Uterus (tissue), 4 donors: Measurements from ENCODE around the gene CADM2. TPM values are rescaled to one million over a fixed set of nuclear protein-coding genes. Genes with fewer than 3 reads are reported as not detected.

ENCODE experiments used
- DNase-seq, 2 donors: peaks; one replicate each; pipeline ENCODE4 v3.0.0-alpha.2; 2019 to 2020
- H3K27ac ChIP-seq, 2 donors: fragments of 200-600 bp; sonication (generic); 1 replicate in 1 of 2; 2 replicates in 1 of 2; pipeline ENCODE4 v1.5.1; 2016 to 2018
- H3K27me3 ChIP-seq, 2 donors: fragments of 200-600 bp; sonication (generic); one replicate each; pipeline ENCODE4 v1.5.1; 2018 to 2019; ENCODE audit warnings: control low read depth in 1 of 2
- H3K36me3 ChIP-seq, 2 donors: fragments of 200-600 bp; sonication (generic); one replicate each; pipeline ENCODE4 v1.5.1; 2019; ENCODE audit warnings: control low read depth in 1 of 2
- H3K4me1 ChIP-seq, 2 donors: fragments of 200-600 bp; sonication (generic); one replicate each; pipeline ENCODE4 v1.5.1; 2018 to 2019; ENCODE audit warnings: control low read depth in 1 of 2
- H3K4me3 ChIP-seq, 2 donors: fragments of 200-600 bp; sonication (generic); 1 replicate in 1 of 2; 2 replicates in 1 of 2; pipeline ENCODE4 v1.5.1; 2018 to 2019; ENCODE audit warnings: mild to moderate bottlenecking in 1 of 2
- H3K9me3 ChIP-seq, 2 donors: fragments of 200-600 bp; sonication (generic); one replicate each; pipeline ENCODE4 v1.5.1; 2019; ENCODE audit warnings: control low read depth in 1 of 2
- CTCF ChIP-seq, 4 experiments: fragments of 200-600 bp in 2 of 4; fragments of 450-650 bp in 2 of 4; sonication (generic) in 2 of 4; IDR thresholded peaks; one replicate each; pipeline ENCODE4 v1.5.1; 2016 to 2019; ENCODE audit warnings: antibody characterized with exemption in 4 of 4, mild to moderate bottlenecking in 2 of 4, moderate library complexity in 1 of 4
- POLR2A ChIP-seq, 2 donors: fragments of 450-650 bp; IDR thresholded peaks; one replicate each; pipeline ENCODE4 v1.6.1; 2016; ENCODE audit warnings: antibody characterized with exemption in 2 of 2, mild to moderate bottlenecking in 1 of 2, moderate library complexity in 1 of 2
- intact Hi-C: fragments of 100-400 bp; cut with DNase I; formaldehyde crosslinking; loops from one replicate; pipeline ENCODE4 v1.15.1; 2023; ENCODE audit warnings: low total_unique reads
- total RNA-seq, 4 donors: library from RNA; depleted of rRNA in 3 of 4; stranded (reverse); fragments of >200 nt in 3 of 4; gene quantifications; one replicate each; pipeline versions ENCODE4 v1.1.0 to v1.2.4, GENCODE V29; 2014 to 2023
- donor health status: DM: yes; HTN: yes; CAD: no.

The CADM2 gene
- total RNA-seq, 4 donors from 2014 or later = 0.29 to 6.6 (median 0.85) TPM; not detected in 1

- DNase-seq = no peak
- intact Hi-C loops = no loop called here
These were observed 882 bp downstream of the CADM2 start for GRCh38 chr3:84959470-84960271.

GRCh38 chr3:84960581-84960980 is 1.8 kb downstream of the CADM2 start:
- Histone ChIP-seq H3K9me3 (no peaks in the 10 kb centered on the region), H3K4me3 (no peak overlapping the region), H3K36me3 (no peaks in the 10 kb centered on the region), H3K4me1 (peaks cover 0 to 13% of the 10 kb centered on the region in 2 donors), H3K27me3 (peaks cover 11 to 25% of the 10 kb centered on the region in 2 donors), H3K27ac (no peak overlapping the region)
- no peak for TF ChIP-seq POLR2A (IDR thresholded peaks at IDR 0.05)
- TF ChIP-seq CTCF (IDR thresholded peaks at IDR 0.05) = no peak
- no peak for DNase-seq
- intact Hi-C loops = no loop called here

More at GRCh38 chr3:84959470-84960271, 882 bp downstream of the CADM2 start:
- H3K4me1 ChIP-seq = peaks cover 0 to 13% of the 10 kb centered on the region in 2 donors
- H3K36me3 ChIP-seq = no peaks in the 10 kb centered on the region
- TF ChIP-seq CTCF (IDR thresholded peaks at IDR 0.05) (no peak), POLR2A (IDR thresholded peaks at IDR 0.05) (no peak)
- peak overlapping the region; percentile 35 to 49 for H3K4me3 ChIP-seq
- H3K9me3 ChIP-seq = no peaks in the 10 kb centered on the region
- peaks cover 11 to 25% of the 10 kb centered on the region in 2 donors for H3K27me3 ChIP-seq
- H3K27ac ChIP-seq = no peak overlapping the region

- Histone ChIP-seq H3K36me3 (no peaks in the 10 kb centered on the region), H3K4me3 (no peak overlapping the region), H3K27me3 (peaks cover 11 to 25% of the 10 kb centered on the region in 2 donors), H3K27ac (no peak overlapping the region), H3K9me3 (no peaks in the 10 kb centered on the region), H3K4me1 (peaks cover 0 to 13% of the 10 kb centered on the region in 2 donors)
- no peak for DNase-seq
- TF ChIP-seq POLR2A (IDR thresholded peaks at IDR 0.05) (no peak), CTCF (IDR thresholded peaks at IDR 0.05) (no peak)
- intact Hi-C loops = no loop called here
These were observed 2.2 kb downstream of the CADM2 start for GRCh38 chr3:84961011-84961410.

GRCh38 chr3:84961521-84962255 is 2.9 kb downstream of the CADM2 start:
- intact Hi-C loops = no loop called here

More at GRCh38 chr3:84961521-84962255, 2.9 kb downstream of the CADM2 start:
- Histone ChIP-seq H3K27me3 (peaks cover 11 to 25% of the 10 kb centered on the region in 2 donors), H3K36me3 (no peaks in the 10 kb centered on the region), H3K4me3 (no peak overlapping the region), H3K27ac (no peak overlapping the region), H3K9me3 (no peaks in the 10 kb centered on the region), H3K4me1 (peaks cover 0 to 13% of the 10 kb centered on the region in 2 donors)
- no peak for DNase-seq
- TF ChIP-seq CTCF (IDR thresholded peaks at IDR 0.05) (no peak), POLR2A (IDR thresholded peaks at IDR 0.05) (no peak)
